Measurements from ENCODE around the gene CCDC69. TPM values are rescaled to one million over a fixed set of nuclear protein-coding genes. Genes with fewer than 3 reads are reported as not detected.

CCDC69 gene
- total and polyA plus RNA-seq, 2 donors (not counting 1 experiment from before 2014, with no cell fraction given), result 58.7 to 125 TPM

DNA sequence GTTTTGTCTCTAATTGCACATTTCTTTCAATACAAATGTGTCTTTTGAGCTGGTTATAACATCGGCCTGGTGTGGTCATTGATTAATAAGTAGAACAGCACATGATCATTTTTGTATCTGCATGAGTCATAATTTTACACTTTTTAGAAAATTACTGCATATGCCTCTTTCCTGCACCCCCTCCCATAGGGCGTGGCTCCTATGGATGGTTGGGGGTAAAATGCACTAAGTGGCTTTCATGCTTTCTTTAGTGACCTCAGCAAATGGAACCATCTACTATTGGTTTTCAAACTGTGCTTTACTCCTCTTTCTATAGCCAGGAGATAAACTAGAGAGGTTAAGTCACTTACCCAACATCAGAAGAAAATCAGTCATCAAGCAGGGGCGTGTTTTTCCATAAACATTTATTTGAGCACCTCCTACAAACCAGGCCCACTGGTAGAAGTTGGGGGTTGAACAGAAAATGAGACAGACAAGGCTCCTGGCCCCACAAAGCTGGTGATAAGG is 70.1 kb downstream of the CCDC69 start:
- peak overlapping the region; percentile 20 for H3K4me3 Mint-ChIP-seq
- no peaks in the 10 kb centered on the region for H3K9me3 Mint-ChIP-seq (ENCODE audit: insufficient read depth)
- Histone ChIP-seq H3K9ac (ENCODE audit: low read length) (no peak overlapping the region), H4K20me1 (ENCODE audit: control insufficient read depth, insufficient read depth, low read length, poor library complexity, severe bottlenecking) (peaks cover 8% of the 10 kb centered on the region), H3K4me1 (ENCODE audit: control insufficient read depth in 2 of 2, insufficient read depth in 2 of 2, low read length in 2 of 2) (peaks cover 89 to 91% of the 10 kb centered on the region in 2 donors), H3K79me2 (ENCODE audit: control insufficient read depth, insufficient read depth, low read length) (peaks cover 100% of the 10 kb centered on the region), H3K27me3 (replicated peaks in 1 of 4; ENCODE audit: control extremely low read depth in 1 of 4, control insufficient read depth in 3 of 4, insufficient read depth in 4 of 4, low read length in 3 of 4) (no peaks in the 10 kb centered on the region), H3K4me2 (replicated peaks; ENCODE audit: low read depth, low read length, poor library complexity, severe bottlenecking) (peak overlapping the region; percentile 92), H2AFZ (ENCODE audit: insufficient read depth, low read depth, low read length, poor library complexity, severe bottlenecking) (no peak overlapping the region), H3K27ac (ENCODE audit: low read length in 2 of 2) (peak overlapping the region; percentile 52 to 91), H3K9me3 (ENCODE audit: control extremely low read depth in 1 of 3, control insufficient read depth in 2 of 3, insufficient read depth in 1 of 3, low read length in 2 of 3) (no peaks in the 10 kb centered on the region), H3K36me3 (replicated peaks in 1 of 2; ENCODE audit: control extremely low read depth in 1 of 2, control insufficient read depth in 1 of 2, extremely low read depth in 1 of 2, insufficient read depth in 2 of 2, low read length in 1 of 2) (peaks cover 0 to 42% of the 10 kb centered on the region in 2 experiments), H3K4me3 (ENCODE audit: control extremely low read depth in 1 of 5, extremely low read depth in 1 of 5, insufficient read depth in 1 of 5, low read depth in 2 of 5, low read length in 4 of 5) (no peak overlapping the region)
- CTCF ChIA-PET, result interaction anchor here (1.0 to 46.2 kb wide), 8 partner anchors 9 to 102 kb away, joined by 3 to 1701 read pairs (median 7); partner anchors contain the start of gene CCDC69
- no CpG with 5 or more reads among the region's 3 CpGs for WGBS (ENCODE audit: insufficient coverage)
- H3K27ac Mint-ChIP-seq, result peak overlapping the region; percentile 75
- DNase-seq, result no peak
- no peak for TF ChIP-seq EZH2 (IDR thresholded peaks at IDR 0.05; ENCODE audit: borderline replicate concordance, insufficient read depth, low read depth, low read length, poor library complexity, severe bottlenecking)
- TF ChIP-seq, protein P1, sequence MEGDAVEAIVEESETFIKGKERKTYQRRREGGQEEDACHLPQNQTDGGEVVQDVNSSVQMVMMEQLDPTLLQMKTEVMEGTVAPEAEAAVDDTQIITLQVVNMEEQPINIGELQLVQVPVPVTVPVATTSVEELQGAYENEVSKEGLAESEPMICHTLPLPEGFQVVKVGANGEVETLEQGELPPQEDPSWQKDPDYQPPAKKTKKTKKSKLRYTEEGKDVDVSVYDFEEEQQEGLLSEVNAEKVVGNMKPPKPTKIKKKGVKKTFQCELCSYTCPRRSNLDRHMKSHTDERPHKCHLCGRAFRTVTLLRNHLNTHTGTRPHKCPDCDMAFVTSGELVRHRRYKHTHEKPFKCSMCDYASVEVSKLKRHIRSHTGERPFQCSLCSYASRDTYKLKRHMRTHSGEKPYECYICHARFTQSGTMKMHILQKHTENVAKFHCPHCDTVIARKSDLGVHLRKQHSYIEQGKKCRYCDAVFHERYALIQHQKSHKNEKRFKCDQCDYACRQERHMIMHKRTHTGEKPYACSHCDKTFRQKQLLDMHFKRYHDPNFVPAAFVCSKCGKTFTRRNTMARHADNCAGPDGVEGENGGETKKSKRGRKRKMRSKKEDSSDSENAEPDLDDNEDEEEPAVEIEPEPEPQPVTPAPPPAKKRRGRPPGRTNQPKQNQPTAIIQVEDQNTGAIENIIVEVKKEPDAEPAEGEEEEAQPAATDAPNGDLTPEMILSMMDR (IDR thresholded peaks at IDR 0.05), result no peak
- POLR2A ChIA-PET, result interaction anchor here (0.9 to 1.4 kb wide), 2 partner anchors 12 to 20 kb away, joined by 3 to 9 read pairs; no protein-coding TSS in a partner anchor
- ATAC-seq (ENCODE audit: low read depth), result no peak
- H3K4me1 Mint-ChIP-seq, result peaks cover 92% of the 10 kb centered on the region
- intact Hi-C loops (cut with micrococcal nuclease), result no loop called here
- no peaks in the 10 kb centered on the region for H3K27me3 Mint-ChIP-seq

DNA sequence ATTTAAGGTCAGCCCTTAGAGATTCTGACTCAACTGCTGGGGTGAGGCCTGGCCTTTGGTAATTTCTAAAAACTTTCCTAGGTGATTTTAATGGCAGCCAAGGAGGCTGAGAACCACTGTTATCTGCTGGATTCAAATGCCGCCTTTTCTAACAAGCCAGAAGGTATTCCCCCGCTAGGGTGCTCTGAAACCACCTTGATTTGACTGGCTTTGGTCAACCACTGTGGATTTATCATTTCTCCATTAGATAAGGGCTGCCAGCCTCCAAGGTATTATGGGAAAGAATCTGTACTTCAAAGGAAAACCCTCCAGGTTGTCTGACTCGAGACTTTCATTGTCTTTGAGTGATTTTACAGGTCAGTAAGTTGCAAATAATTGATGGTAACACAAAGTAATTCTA is 70.6 kb downstream of the CCDC69 start:
- Histone ChIP-seq H3K36me3 (replicated peaks in 1 of 2; ENCODE audit: control extremely low read depth in 1 of 2, control insufficient read depth in 1 of 2, extremely low read depth in 1 of 2, insufficient read depth in 2 of 2, low read length in 1 of 2) (peaks cover 0 to 45% of the 10 kb centered on the region in 2 experiments), H3K9ac (ENCODE audit: low read length) (no peak overlapping the region), H3K27me3 (replicated peaks in 1 of 4; ENCODE audit: control extremely low read depth in 1 of 4, control insufficient read depth in 3 of 4, insufficient read depth in 4 of 4, low read length in 3 of 4) (no peaks in the 10 kb centered on the region), H3K4me2 (replicated peaks; ENCODE audit: low read depth, low read length, poor library complexity, severe bottlenecking) (peak overlapping the region; percentile 92), H3K27ac (ENCODE audit: low read length in 2 of 2) (peak overlapping the region; percentile 74 to 91), H3K79me2 (ENCODE audit: control insufficient read depth, insufficient read depth, low read length) (peaks cover 100% of the 10 kb centered on the region), H3K4me3 (ENCODE audit: control extremely low read depth in 1 of 5, extremely low read depth in 1 of 5, insufficient read depth in 1 of 5, low read depth in 2 of 5, low read length in 4 of 5) (no peak overlapping the region), H4K20me1 (ENCODE audit: control insufficient read depth, insufficient read depth, low read length, poor library complexity, severe bottlenecking) (peaks cover 13% of the 10 kb centered on the region), H3K4me1 (ENCODE audit: control insufficient read depth in 2 of 2, insufficient read depth in 2 of 2, low read length in 2 of 2) (peaks cover 89 to 91% of the 10 kb centered on the region in 2 donors), H3K9me3 (ENCODE audit: control extremely low read depth in 1 of 3, control insufficient read depth in 2 of 3, insufficient read depth in 1 of 3, low read length in 2 of 3) (no peaks in the 10 kb centered on the region), H2AFZ (ENCODE audit: insufficient read depth, low read depth, low read length, poor library complexity, severe bottlenecking) (no peak overlapping the region)
- H3K4me1 Mint-ChIP-seq, result peaks cover 92% of the 10 kb centered on the region
- no peak for ATAC-seq (ENCODE audit: low read depth)
- ChIA-PET POLR2A (interaction anchor here (0.7 kb wide), 1 partner anchor 39 kb away, joined by 3 read pairs; no protein-coding TSS in a partner anchor), CTCF (interaction anchor here (0.9 to 46.2 kb wide), 7 partner anchors 10 to 163 kb away, joined by 3 to 1701 read pairs (median 9); no protein-coding TSS in a partner anchor)
- intact Hi-C loops (cut with micrococcal nuclease), result no loop called here
- no peaks in the 10 kb centered on the region for H3K9me3 Mint-ChIP-seq (ENCODE audit: insufficient read depth)
- DNase-seq, result no peak
- WGBS (ENCODE audit: insufficient coverage), result 65% methylated on average over 2 of the region's 3 CpGs
- TF ChIP-seq, protein P1 (IDR thresholded peaks at IDR 0.05), result no peak
- TF ChIP-seq EZH2 (IDR thresholded peaks at IDR 0.05; ENCODE audit: borderline replicate concordance, insufficient read depth, low read depth, low read length, poor library complexity, severe bottlenecking), result no peak
- peak overlapping the region; percentile 20 for H3K4me3 Mint-ChIP-seq
- no peaks in the 10 kb centered on the region for H3K27me3 Mint-ChIP-seq
- peak overlapping the region; percentile 75 for H3K27ac Mint-ChIP-seq

All from B cell (primary cell).